ENCODE data around the gene DYNC1LI1.

DNA sequence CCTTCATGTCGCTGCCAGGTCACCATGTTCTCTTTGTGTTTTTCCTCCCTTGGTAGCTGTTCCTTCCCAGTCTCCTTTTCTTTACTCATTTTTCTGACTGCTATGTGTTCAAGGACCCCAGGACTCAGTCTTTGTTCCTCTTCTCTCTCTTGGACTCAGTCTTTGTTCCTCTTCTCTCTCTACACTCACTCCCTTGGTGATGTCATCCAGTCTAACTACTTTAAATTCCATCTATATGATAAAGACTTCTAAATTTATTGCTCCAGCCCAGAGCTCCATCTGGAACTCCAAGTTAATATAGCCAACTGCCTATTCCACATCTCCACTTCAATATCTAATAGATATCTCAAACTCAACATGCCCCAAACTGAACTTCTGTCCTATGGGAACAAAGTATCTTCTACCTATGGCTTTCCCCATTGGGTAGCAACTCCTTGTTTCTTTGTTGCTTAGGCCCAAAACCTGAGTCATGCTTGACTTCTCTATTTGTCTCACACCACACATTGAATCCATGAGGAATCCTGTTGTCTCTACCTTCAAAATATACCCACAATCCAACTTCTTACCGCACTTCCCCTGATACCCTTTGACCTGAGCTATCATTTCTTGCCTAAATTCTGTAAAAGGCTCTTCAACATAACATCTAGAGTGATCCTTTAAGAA lies 4.9 kb upstream of the DYNC1LI1 start:
- TF ChIP-seq TAF1 (IDR thresholded peaks at IDR 0.05; ENCODE audit: low read depth) (no peak), TEAD4 (IDR thresholded peaks at IDR 0.05) (no peak), TCF12 (IDR thresholded peaks at IDR 0.05; ENCODE audit: low read depth) (no peak), ZBTB7A (IDR thresholded peaks at IDR 0.05; ENCODE audit: low read depth) (no peak), REST (IDR thresholded peaks at IDR 0.05; ENCODE audit: low read depth) (no peak), YY1 (IDR thresholded peaks at IDR 0.05; ENCODE audit: low read depth) (no peak), MAX (IDR thresholded peaks at IDR 0.05) (no peak), RAD21 (IDR thresholded peaks at IDR 0.05; ENCODE audit: low read depth) (no peak)
